GM21360 (cell line): ENCODE data around the gene SIPA1L3.

Source experiments
- ATAC-seq: cut with Tn5 transposase; IDR thresholded peaks from one replicate; pipeline ENCODE4 v1.9.1; 2021; ENCODE audit warnings: mild to moderate bottlenecking, moderate library complexity; ENCODE audit not compliant: unreplicated experiment

The SIPA1L3 gene

GRCh38 chr19:38093154-38093553, 186.1 kb downstream of the SIPA1L3 start:
- no peak for ATAC-seq

- ATAC-seq, result no peak
These were observed 186.6 kb downstream of the SIPA1L3 start for GRCh38 chr19:38093587-38093986.

GRCh38 chr19:38095411-38096308, 188.7 kb downstream of the SIPA1L3 start:
- ATAC-seq, result no peak

GRCh38 chr19:38099966-38100365, 193.0 kb downstream of the SIPA1L3 start:
- ATAC-seq, result no peak

GRCh38 chr19:38100589-38100988, 193.6 kb downstream of the SIPA1L3 start:
- no peak for ATAC-seq

GRCh38 chr19:38101723-38102122, 194.7 kb downstream of the SIPA1L3 start:
- ATAC-seq, result no peak

GRCh38 chr19:38105574-38105973, 198.6 kb downstream of the SIPA1L3 start:
- no peak for ATAC-seq

GRCh38 chr19:38107129-38107528, 200.1 kb downstream of the SIPA1L3 start:
- ATAC-seq, result no peak

GRCh38 chr19:38111898-38112297, 204.9 kb downstream of the SIPA1L3 start:
- no peak for ATAC-seq

GRCh38 chr19:38114651-38115050, 207.6 kb downstream of the SIPA1L3 start:
- ATAC-seq, result no peak

GRCh38 chr19:38115271-38115802, 208.3 kb downstream of the SIPA1L3 start:
- no peak for ATAC-seq

- no peak for ATAC-seq
These were observed 211.2 kb downstream of the SIPA1L3 start for GRCh38 chr19:38118176-38118575.

GRCh38 chr19:38120471-38121025, 213.5 kb downstream of the SIPA1L3 start:
- no peak for ATAC-seq

- no peak for ATAC-seq
These were observed 215.5 kb downstream of the SIPA1L3 start for GRCh38 chr19:38122402-38123093.

GRCh38 chr19:38125238-38125637, 218.2 kb downstream of the SIPA1L3 start:
- no peak for ATAC-seq

GRCh38 chr19:38130399-38130798, 223.4 kb downstream of the SIPA1L3 start:
- ATAC-seq, result no peak

- no peak for ATAC-seq
These were observed 225.8 kb downstream of the SIPA1L3 start for GRCh38 chr19:38132781-38133180.

- no peak for ATAC-seq
These were observed 226.3 kb downstream of the SIPA1L3 start for GRCh38 chr19:38133319-38133718.

GRCh38 chr19:38134540-38135149, 227.6 kb downstream of the SIPA1L3 start:
- no peak for ATAC-seq

- no peak for ATAC-seq
These were observed 228.4 kb downstream of the SIPA1L3 start for GRCh38 chr19:38135150-38135998.
